Activated CD8-positive, alpha-beta memory T cell treated with anti-CD3 and anti-CD28 coated beads for 24 hours (primary cell): Measurements from ENCODE around the gene ZFHX3.

ENCODE experiments used
- DNase-seq: peaks from one replicate; pipeline ENCODE4 v3.0.0-alpha.2; 2020

The ZFHX3 gene

DNA sequence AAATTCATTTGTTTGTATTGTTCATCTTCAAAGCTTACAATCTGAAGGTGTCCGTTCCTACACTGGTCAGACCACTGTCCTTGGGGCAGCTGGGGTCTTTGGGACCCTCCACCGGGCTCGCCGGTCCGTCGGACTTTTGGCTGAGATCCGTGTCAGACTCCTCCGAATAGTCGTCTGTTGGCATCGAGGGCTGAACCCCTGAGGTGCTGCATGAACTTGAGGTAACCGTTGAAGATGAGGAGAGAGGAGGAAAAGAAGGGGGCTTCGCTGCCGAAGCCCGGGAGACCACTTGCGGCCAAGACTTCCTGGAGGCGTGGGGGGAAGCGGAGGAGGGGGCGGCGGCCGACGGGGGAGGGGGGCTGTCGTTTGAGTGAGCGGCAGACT lies 260.8 kb downstream of the ZFHX3 start:
- no peak for DNase-seq

DNA sequence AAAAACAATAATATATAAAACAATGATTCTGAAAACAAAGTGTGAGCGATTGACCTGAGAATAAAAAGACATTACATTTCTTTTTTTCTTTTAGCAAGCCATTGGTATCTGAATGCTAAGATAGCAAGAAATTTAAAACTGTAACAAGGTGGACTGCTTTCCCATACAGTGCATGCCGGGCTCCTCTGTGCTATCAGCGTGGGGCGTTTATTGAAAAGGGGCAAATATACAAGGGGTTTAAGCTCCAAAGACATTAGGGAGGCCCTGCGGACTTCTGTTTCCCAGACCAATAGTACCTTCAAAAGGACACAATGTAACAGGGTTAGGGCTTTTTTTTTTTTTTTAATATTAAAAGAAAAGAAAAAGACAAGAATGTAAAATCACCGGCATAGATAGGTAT lies 261.3 kb downstream of the ZFHX3 start:
- no peak for DNase-seq

DNA sequence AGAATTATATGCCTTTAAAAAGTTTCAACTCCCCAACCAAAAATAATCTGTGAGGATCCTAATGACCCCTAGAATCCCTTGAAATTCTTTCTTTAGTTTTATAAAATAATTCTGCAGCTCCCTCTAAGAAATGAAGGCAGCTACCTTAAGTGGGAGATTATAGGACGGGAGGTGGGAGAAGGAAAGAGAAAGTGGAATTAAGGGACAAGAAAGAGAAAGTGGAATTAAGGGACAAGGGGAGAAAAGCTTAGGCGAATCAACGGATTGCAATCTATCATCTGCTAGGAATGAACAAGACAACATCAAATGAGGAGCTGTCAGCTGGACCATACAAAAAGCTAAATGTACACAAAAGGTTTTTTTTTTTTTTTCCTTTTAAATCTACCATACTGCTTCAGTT lies 262.0 kb downstream of the ZFHX3 start:
- DNase-seq = no peak

DNA sequence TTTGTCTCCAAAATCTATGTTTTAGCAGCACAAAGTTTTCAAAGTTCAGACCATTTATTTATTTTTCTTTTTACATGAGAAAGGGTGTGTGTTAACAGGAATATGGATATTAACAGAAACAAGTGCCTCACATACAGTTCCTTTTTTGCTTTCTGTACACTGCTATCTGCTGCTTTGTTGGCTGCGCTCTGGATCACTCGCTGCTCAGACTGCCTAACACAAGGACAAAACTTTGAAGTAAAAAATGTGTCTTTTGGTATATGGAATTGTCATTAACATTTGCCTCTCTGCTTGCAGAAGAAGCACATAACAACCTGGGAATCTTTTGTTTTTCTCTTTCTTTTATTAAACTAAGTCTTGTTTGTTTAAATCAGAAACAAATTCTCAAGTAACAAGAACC lies 262.8 kb downstream of the ZFHX3 start:
- DNase-seq = no peak

DNA sequence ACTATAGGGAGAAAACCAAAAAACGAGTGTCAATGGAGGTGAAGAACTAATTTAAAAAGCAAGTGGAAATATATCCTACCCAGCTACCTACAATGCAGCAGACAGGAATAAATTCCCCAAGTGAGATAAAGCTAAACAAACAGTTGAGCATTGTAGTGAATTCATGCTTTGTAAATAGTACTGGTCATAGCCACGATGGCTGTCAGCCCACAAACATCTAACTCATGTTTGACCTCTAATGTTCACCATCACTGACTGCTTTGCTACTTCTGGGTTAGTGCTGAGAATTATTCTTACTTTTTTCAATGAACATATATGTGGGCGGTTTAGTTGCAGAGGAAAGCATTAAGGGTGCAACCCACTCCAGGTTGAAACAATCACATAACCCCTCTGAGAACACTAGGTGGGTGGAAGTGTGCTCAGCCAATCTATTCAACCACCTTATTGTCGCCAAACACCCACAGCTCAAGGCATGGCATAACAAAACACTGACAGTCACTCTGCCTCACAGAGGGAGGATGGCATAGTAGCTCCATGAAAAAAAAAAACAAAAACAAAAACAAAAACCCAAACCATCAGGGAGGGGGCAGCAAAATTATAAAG lies 264.1 kb downstream of the ZFHX3 start:
- no peak for DNase-seq

DNA sequence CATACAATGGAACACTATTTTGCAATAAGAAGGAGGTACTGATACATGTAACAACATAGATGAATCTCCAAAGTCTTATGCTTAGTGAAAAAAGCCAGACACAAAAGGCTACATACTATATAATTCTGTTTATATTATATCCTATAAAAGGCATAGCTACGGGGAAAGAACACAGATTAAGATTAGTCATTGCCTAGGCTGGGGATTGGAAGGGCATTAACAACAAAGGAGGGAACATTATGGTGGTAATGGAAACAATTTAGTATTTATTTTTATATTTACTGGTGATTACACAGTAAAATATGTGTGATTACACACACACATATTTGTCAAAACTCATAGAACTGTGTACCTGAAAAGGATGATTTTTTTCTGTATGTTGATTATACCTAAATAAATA lies 278.1 kb downstream of the ZFHX3 start:
- no peak for DNase-seq

DNA sequence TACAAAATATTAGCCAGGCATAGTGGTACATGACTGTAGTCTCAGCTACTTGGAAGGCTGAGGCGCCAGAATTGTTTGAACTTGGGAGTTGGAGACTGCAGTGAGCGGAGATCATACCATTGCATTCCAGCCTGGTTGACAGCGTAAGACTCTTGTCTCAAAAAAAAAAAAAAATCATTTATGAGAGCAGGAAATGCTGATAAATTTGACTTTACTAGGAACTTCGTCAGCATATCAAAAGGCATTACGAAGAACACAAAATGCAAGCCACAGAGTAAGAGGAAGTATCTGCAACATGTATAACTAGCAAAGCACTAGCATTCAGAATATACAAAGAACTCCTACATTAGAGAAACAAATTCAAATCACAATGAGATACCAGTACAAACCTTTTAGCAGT lies 279.3 kb downstream of the ZFHX3 start:
- DNase-seq = no peak

DNA sequence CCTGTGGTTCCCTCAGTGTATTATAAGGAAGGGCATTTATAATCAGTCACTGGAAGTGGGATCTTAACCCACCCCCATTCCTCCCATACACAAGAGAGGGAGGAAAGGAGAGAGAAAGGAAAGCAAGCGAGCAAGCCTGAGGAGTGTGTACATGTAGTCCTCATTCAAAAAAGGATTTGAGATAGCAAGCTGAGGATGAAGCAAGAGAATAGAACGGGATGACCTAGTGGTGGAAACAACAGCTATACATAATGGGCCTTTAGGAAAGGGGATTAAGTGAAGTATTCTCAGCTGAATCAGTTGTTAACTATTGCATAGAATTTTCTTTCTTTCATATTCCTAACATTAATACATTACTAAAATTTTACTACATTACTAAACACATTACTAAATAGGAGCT lies 281.4 kb downstream of the ZFHX3 start:
- DNase-seq = no peak

DNA sequence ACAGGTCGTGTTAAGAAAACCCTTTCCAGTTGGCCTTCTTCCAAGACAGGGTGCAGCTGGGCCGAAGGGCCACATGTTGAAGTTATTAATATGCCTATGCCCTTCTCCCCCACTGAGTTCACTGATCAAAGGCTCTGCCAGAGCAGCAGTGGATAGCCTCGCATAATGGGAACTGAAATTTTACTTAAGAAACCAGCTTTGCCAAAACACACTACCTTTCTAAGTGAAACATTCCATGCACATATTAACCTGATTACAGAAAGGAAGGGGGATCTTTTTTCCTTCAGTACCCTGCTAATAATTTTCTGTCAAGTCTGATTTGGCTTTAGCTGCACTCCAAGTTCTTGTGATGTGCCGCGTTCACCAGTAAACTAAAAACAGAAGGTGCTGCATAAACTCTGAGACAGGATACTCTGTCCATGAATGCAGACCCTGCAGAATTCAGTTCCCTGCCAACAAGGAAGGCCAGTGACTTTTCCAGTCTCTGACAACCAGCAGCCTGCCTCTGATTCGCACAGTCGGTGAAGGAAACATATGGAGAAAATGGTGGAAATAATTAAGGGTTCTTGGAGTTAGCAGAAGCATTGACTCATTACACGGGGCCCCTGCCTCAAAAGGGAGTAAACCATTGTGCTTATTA lies 283.8 kb downstream of the ZFHX3 start:
- DNase-seq = no peak

DNA sequence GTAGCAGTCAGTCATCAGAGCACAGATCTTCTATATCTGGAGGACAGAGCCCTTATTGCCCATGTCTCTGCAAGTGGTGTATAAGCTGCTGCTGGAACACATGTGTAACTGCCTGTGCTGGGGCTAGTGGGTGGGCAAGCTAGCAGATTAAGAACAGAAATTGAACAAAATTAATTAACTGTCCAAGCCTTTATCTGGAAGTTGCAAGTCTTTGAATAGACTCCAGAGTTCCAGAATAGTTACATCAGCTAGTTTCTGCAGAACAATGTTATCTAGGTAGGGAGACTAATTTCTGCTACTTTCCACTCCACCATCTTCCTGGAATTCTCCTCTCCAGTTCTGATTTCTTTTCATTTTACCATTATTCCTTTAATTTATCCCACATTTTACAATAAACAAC lies 287.3 kb downstream of the ZFHX3 start:
- no peak for DNase-seq

DNA sequence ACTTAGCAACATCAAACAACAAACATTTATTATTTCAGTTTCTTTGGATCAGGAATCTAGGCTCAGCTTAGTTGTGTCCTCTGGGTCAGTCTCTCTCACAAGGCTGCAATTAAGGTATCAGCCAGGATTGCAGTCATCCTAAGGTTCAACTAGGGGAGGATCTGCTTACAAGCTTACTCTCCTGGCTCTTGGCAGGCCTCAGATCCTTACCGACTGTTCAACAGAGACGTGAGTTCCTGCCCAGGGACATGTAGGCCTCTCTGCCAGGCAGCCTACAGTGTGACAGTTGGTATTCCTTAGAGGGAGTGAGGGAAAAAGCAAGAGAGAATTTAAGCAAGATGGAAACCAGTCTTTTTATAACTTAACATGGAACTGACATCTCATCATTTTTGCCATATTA lies 294.0 kb downstream of the ZFHX3 start:
- DNase-seq = no peak

DNA sequence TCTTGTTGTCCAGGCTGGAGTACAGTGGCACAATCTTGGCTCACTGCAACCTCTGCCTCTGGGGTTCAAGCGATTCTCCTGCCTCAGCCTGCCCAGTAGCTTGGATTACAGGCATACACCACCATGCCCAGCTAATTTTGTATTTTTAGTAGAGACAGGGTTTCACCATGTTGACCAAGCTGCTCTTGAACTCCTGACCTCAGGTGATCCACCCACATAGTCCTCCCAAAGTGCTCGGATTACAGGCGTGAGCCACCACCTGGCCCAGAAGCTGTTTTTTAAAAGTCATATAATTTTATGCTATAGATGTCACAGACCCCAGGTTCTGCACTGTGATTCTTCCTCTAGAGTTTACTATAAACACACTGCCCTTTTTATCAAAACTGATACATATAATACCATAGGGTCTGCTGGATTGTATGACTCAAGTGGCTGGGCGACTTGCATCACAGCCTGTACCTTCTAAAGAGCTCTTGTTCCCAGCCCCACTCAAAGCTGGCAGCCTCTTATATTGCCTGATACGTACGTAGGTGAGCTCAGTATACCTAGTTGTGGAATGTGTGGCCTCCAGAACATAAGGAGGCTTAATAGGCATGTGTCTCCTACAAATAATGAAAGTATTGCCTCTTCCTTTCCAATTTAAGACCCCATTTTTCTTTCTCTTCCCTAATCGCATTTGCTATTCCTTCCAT lies 295.8 kb downstream of the ZFHX3 start:
- no peak for DNase-seq

DNA sequence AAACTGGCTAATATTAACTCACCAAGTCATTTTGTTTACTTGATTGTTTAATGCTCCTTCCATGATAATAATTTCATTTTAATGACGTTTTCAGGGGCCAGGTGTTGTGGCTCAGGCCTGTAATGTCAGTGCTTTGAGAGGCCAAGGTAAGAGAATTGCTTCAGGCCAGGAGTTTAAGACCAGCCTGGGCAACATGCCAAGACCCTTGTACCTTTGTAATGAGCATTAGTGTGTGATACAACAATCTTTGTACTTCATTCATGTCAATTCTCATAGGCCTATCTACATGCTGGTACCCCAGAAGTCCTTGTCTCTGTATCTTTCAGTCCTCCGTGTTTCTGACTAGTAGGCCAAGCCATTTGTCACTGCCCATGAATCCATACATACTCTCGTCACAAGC lies 296.9 kb downstream of the ZFHX3 start:
- no peak for DNase-seq

DNA sequence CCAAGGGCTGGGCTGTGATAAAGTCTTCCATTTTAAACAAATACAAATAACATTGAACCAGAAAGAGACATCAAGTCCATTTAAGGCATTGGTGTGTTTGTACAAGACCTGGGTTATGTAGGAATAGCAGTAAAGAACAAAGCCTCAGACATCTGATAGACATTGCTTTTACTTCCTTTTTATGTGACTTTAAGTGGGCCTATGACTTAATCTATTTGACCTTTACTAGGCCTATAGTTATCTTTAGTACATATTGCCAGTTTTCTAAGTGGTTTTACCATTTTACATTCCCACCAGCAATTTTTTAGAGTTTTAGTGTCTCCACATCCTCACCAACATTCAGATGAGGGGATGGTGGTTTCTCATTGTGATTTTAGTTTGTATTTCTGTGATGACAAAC lies 298.8 kb downstream of the ZFHX3 start:
- DNase-seq = no peak

DNA sequence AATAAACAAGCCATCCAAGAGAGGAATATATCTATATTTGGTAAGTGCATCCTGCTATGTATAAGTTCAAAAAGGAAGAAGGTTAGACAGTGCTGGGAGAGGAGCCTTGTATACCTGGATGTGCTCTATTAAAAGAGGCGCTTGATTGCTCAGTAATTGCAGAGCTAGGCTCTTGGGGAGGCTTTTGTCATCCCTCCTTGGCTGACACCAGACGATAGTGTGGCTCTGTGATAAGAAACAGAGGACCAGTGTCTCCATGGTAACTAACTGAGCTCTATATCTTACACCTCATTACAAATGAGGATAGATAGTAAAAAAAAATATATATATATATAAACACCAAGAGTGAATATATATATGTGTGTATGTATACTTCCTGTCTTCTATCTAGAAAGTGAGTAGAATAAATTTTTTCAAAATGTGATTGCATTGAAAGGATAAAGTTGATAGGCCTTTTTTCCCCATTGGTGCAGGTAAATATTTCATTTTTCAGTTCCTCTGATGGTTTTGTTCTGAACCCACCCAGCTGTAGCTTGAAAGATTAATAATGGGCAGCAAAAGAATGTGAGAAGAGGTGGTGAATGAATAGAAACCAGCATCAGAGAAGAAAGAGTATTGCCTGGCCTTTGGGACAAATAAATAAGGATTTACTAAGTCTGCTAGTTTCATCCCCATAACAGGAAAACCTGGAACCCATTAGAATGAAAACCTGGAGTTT lies 303.7 kb downstream of the ZFHX3 start:
- no peak for DNase-seq

DNA sequence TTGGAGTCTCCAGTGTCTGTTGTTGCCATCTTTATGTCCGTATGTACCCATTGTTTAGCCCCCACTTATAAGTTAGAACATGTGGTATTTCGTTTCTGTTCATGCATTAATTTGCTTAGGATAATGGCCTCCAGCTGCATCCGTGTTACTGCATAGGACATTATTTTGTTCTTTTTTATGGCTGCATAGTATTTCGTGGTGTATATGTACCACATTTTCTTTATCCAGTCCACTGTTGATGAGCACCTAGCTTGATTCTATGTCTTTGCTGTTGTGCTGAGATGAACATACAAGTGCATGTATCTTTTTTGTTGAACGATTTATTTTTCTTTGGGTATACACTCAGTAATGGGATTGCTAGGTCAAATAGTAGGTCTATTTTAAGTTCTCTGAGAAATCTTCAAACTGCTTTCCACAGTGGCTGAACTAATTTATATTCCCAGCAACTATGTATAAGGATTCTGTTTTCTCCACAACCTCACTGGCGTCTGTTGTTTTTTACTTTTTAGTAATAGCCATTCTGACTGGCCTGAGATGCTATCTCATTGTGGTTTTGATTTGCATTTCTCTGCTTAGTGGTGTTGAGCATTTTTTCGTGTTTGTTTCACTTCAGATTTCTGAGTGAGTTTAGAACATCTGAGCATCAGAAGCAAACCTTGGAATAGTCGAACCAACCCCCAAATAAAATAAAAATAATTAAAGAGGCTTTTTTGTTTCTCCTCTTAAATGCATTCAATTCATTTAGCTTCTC lies 304.7 kb downstream of the ZFHX3 start:
- no peak for DNase-seq

DNA sequence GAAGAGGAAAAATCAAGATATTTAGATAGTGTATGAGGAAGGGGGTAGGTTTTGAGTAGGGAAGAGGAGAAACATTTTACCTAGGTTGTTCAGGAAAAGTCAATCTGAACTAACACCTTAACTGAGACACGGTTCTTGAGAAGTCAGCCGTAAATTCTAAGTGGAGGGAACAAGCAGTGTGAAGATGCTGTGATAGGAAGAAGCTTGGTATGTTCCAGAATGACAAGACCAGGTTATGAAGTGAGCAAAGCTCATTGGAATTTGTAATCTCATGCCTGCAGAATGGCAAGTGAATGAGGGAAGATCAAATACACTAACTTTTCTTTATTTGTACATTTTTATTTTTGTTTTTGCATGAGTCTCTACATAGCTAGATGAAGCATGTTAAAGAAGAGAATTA lies 307.6 kb downstream of the ZFHX3 start:
- DNase-seq = no peak

DNA sequence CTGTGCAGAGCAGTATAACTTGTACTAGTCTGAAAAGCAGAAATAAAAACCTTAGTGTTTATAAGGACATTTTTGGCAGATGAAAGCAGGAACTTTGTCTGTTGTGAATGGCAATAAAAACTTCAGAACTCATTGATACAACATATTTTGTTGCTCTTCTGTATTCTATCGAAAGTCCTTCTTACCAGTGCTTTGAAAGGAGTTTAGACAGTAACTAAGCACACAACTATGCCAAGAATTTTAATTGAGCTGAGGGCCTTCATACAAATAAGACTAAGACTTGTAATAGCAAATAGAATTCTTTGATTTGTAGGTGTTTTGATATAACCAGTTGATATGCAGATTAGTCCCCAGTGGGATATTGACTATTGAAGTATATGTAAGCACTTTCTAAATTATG lies 308.4 kb downstream of the ZFHX3 start:
- DNase-seq = no peak

DNA sequence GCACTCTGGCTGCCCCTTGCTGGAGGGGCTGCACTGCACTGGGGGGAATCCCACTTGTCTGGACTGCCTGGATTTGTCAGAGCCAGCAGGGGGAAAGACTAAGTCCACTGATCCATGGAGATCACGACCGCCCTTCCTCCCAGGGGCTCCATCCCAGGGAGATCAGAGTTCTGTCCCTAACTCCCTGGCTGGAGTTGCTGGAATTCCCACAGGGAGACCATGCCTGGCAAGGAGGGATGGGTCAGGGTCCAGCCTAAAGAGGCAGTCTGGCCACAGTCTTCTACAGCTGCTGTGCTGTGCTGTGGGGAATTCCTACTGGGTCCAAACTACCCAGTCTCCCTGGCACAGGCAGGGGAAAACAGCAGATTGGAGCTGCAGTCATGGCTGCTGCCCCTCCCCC lies 311.9 kb downstream of the ZFHX3 start:
- DNase-seq = no peak
